HEK293T (cell line): ENCODE data around the gene GPA33.

Experiments used
- BHLHE40 ChIP-seq: fragments of 450-650 bp; IDR thresholded peaks from 2 replicates; pipeline ENCODE4 v1.6.1; 2016; ENCODE audit warnings: mild to moderate bottlenecking, moderate library complexity, borderline replicate concordance
- ELF4 ChIP-seq: fragments of 450-650 bp; IDR thresholded peaks from 2 replicates; pipeline ENCODE4 v1.6.1; 2017; ENCODE audit warnings: antibody characterized with exemption
- FOXA1 ChIP-seq: fragments of 450-650 bp; IDR thresholded peaks from 2 replicates; pipeline ENCODE4 v1.6.1; 2016; ENCODE audit warnings: mild to moderate bottlenecking
- FOXM1 ChIP-seq: fragments of 450-650 bp; IDR thresholded peaks from 2 replicates; pipeline ENCODE4 v1.6.1; 2017; ENCODE audit warnings: mild to moderate bottlenecking, borderline replicate concordance
- HDGF ChIP-seq: fragments of 450-650 bp; IDR thresholded peaks from 2 replicates; pipeline ENCODE4 v1.6.1; 2017; ENCODE audit warnings: antibody characterized with exemption, borderline replicate concordance
- LEF1 ChIP-seq: fragments of 450-650 bp; IDR thresholded peaks from 2 replicates; pipeline ENCODE4 v1.6.1; 2017; ENCODE audit warnings: mild to moderate bottlenecking, borderline replicate concordance
- NFRKB ChIP-seq: fragments of 450-650 bp; IDR thresholded peaks from 2 replicates; pipeline ENCODE4 v1.6.1; 2016; ENCODE audit warnings: mild to moderate bottlenecking, moderate library complexity
- SP1 ChIP-seq: fragments of 450-650 bp; IDR thresholded peaks from 2 replicates; pipeline ENCODE4 v1.6.1; 2017
- TARDBP ChIP-seq: fragments of 450-650 bp; IDR thresholded peaks from 2 replicates; pipeline ENCODE4 v1.6.1; 2016

- TF ChIP-seq SP1 (no peak), TARDBP (no peak), BHLHE40 (no peak), FOXA1 (no peak), HDGF (no peak), LEF1 (no peak), NFRKB (no peak), ELF4 (no peak), FOXM1 (no peak)
These were observed 1.3 kb downstream of the GPA33 start for GRCh38 chr1:167088746-167089417.
